HG03025 (cell line): ENCODE data around the gene DSP.

ENCODE experiments used
- ATAC-seq: cut with Tn5 transposase; IDR thresholded peaks from one replicate; pipeline ENCODE4 v1.9.1; 2021; ENCODE audit warnings: mild to moderate bottlenecking, moderate library complexity; ENCODE audit not compliant: unreplicated experiment, low FRiP score

Gene DSP

DNA sequence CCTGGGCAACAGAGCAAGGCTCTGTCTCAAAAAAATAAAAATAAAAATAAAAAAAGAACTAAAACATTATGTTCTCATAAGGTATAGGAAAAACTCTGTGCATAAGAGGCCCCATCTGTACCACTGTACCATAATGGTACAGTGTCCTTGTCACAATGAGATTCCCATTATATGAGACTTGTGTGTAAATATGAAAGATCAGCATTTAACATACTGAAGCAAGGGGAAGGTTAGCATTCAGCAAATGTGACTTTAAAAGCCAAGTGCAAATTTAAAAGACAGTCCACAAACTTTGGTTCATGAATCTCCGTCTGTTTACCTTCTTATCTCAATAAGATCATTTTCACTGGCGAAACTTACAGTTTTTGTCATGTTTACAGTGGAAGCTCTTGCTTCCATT lies 16.2 kb downstream of the DSP start:
- ATAC-seq = no peak

DNA sequence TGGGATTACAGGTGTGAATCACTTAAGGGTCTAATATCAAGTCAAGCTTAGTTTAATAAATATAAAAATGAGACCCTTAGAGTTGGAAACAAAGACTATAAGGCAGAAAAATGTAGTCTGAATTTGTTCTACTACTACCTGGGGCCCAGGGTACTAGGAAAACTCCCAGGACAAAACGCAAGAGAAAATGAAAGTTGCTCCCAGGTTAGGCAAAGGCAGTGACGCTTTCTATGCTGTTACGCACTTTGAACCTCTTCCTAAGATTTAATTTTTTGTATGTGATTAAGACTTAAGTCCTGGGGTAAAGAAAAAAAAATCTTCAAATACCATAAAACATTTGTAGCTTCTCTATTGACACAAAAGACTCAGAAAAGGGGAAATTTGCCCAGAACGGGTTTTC lies 17.3 kb downstream of the DSP start:
- ATAC-seq = no peak

DNA sequence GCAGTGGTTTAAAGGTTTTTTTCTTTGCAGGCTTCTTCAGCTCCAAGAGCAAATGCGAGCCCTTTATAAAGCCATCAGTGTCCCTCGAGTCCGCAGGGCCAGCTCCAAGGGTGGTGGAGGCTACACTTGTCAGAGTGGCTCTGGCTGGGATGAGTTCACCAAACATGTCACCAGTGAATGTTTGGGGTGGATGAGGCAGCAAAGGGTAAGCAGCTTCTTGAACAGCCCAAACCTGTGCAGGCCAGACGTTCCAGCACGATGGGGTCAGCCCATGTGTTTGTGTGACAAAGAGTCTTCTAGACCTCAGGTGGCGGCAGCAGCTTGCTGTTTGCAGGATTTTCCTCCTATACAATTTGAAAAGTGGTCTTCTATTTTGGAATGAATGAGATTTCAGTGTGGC lies 17.7 kb downstream of the DSP start:
- no peak for ATAC-seq

DNA sequence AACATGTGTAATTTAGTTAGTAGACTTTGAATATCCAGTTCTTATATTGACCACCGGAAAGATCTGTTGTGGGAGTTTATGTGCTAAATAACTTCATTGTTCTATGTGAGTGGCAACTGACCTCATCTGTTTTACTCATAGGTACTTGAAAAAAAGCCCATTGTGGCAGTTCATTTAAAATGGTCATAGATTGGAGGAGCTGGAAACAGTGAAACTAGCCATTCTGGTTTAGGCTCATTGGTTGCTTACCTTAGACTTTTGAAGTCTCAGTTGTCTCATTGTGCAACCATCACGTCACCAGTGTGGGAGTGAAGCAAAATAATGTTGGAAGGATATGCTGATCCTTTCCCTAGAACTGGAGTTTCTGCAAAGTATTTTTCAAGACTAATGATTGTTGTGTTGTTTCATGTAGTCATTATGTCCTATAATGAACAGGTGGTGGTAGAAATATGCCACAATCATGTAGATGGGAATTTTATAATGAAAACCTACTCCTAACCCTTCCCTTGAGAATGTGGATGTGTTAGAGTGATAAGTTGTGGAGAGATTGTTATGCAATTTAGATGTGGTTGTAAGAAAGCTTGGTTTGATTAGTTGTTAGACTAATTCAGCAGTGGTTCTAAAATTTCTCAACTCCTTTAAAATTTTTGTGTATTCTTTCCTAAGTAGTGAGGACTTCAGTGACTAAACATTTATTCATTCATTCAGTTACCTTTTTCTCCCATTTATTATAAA lies 18.3 kb downstream of the DSP start:
- ATAC-seq = no peak

DNA sequence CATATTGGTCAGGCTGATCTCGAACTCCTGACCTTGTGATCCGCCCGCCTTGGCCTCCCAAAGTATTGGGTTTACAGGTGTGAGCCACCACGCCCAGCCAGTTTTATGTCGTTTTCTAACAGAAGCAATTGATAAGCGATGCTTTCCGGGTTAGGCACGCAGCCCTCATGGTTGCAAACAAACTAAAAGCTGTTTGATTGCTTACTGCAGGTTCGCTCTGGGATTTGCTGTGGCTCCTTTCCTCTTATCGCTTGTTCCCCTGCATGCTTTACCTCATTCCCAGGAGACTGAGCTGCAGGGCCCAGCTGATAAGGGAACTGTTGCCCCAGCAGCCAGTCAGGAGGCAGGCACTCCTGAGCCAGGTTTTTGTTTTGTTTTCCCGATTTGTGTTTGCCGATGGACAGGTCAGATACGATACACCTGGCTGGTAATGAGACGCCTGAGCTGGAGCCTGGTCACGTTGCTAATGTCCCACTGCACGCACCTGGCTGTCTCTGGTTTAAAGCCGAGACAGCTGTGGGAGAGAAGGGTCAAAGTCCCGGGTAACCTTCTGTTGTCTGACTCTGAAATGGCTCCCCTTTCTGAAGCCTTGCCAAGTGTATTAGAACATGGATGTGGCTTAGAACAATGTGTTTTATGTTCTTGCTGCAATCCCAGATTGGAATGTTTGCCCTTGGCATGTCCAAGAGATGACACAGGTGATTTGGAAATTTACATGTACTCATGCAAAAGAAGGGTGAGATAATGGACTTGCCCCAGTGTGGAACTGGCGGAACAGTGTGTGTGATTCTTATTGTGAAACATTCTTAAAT lies 19.9 kb downstream of the DSP start:
- ATAC-seq = no peak

DNA sequence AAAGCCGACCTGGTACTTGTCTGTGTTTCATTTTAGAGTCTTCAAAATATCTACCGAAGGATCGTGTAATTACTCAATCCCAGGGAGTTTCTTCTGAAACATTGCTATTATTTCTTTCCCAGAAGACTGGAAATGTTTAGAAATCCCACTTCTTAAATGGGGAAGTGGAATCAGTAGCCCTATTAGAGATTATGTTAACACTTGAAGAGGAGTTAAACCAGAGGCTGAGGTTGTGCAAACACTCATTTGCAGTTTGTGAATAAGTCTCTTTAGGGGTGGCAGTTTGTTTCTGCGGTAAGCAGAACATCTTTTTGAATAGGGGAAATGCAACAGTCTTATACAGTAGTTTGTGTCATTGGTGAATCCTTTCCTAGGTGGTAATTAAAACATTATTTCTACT lies 21.3 kb downstream of the DSP start:
- ATAC-seq = no peak

DNA sequence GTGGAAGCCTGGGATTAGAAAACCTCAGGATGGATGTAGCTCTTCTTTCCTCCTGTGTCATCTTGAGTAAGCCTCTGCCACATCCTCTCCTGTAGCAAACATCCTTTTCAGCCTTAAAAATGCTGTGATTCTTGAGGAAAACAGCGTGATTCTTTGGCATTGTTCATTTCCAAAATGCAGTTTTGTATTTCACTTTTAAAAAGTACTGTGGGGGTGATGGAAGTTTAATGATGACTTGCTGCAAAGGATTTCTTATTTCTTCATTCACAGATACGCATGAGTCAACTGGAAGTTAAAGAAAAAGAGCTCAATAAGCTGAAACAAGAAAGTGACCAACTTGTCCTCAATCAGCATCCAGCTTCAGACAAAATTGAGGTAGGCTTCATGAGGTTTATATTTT lies 24.6 kb downstream of the DSP start:
- ATAC-seq = no peak

DNA sequence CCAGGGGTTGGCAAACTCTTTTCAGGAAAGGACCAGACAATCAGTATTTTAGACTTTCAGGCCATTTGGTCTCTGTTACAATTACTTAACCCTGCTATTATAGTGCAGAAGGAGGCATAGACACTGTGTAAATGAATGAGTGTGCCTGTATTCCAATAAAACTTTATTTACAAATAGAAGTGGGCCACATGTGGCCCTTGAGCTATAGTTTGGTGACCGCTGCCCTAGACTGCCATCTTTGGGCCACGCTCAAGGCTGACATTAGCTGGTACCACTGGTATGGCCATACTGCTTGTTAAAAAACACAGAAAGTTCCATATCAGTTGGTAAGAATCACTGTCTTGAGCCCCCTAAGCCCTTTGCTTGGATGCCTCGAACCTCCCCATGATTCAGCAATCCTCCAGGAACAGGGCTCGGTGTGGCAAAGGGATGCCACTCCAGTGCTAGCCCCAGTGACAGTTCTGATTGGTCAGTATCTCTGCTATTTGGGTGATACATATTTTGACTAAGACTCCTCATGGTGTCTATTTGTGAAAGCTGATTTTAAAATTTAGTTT lies 25.2 kb downstream of the DSP start:
- ATAC-seq = no peak

DNA sequence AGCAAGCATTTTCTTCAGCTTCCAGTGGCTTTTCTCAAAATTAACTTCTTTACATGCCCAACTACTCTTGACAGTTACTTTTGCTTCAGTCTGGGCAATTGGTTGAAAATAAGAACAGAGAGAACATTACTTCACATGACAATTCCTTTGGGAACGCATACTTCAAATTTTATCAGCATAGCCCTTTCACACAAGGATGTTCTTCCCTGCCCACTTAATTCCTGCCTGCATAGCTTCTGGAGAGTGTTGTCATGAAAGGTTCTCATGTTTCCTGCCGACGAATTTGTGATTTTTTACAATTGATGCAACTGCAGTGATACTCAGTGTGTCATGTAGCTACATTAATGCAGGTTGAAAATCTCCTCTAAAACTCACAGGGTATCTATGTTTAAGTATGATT lies 26.6 kb downstream of the DSP start:
- no peak for ATAC-seq

DNA sequence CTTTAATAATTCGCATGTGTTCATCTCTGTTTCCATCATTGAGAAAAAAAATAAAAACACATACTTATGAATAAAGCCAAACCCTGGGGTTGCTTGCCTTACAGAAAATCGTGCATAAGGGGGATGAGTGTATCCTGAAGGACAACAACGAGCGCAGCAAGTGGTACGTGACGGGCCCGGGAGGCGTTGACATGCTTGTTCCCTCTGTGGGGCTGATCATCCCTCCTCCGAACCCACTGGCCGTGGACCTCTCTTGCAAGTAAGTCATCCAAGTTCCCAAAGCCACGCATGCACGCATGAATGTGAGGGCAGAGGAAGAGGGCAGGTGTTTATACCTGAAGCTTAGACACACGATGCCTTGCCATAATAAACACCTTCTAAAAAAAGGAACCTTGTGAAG lies 27.6 kb downstream of the DSP start:
- no peak for ATAC-seq

DNA sequence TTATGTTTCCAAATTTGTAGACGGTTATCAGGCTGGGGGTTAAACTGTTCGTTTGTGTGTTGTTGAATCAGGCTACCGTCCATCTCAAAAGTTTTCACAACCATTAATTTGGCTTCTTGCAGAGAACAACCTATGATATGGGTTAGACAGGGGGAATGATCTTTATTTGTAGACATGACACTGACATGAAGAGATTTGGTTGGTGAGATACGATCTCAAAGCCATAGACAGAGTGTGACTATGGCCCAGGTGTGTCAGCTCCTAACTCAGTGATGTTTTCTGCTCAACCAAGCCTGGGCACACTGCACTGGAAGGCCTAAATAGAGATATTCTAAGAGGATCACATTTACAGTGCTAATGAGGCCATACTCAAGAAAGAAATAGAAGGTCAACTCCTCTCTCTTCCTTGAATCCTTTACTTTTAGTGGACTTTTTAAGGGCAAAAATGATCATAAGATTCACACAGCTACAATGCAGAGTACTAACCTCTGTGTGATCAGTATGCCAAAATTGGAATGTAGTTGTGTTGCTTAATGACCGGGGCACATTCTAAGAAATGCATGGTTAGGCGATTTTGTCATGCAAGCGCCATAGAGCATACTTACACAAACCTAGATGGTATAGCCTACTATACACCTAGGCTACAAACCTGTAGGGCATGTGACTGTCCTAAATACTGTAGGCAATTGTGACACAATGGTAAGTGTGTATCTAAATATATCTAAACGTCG lies 30.9 kb downstream of the DSP start:
- ATAC-seq = no peak

DNA sequence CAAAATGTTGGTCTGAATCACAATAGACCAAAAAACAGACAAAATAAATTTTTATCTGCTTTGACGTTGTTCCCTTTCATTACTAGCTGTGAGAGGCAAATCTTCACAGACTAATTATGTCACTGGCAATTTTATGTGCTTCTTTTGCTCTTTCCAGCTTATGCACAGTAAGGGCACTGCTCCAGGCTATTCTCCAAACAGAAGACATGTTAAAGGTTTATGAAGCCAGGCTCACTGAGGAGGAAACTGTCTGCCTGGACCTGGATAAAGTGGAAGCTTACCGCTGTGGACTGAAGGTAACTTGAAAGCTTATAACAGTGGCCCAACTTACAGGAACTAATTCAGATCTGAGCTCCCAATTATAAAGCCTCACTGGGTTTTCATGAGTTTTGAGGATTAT lies 33.0 kb downstream of the DSP start:
- ATAC-seq = no peak

DNA sequence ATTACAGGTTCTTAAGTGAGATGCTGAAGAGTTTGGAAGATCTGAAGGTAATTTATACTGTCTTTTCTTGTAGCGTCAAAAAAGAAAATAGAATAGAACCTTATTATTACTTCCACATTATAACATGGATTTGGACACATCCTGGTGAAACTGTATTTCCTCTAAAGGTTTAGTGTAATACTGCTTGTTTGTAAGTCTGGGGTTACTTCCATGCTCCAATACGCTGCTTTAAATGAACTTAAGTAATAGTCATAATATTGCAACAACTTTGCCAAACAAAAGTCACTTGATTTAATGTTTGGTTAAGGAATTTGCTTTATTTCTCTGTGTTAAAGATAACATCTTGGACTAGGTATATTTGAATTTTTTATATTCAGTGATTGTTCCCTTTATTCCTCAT lies 37.0 kb downstream of the DSP start:
- no peak for ATAC-seq

DNA sequence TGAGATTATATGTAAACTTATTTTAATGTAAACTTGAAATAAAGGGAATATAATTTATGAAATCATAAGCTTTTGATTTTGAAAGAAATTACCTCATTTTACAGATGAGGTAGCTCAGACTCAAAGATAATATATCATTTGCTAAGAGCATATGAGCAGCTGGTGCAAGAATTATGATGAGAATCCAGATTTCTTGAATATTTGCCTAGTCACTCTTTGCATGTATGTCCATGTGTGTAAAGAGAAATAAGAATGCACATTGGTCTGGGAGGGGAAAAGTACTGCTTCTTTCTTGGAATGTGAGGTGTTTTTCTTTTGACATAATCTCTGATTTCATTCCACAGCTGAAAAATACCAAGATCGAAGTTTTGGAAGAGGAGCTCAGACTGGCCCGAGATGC lies 37.5 kb downstream of the DSP start:
- no peak for ATAC-seq

DNA sequence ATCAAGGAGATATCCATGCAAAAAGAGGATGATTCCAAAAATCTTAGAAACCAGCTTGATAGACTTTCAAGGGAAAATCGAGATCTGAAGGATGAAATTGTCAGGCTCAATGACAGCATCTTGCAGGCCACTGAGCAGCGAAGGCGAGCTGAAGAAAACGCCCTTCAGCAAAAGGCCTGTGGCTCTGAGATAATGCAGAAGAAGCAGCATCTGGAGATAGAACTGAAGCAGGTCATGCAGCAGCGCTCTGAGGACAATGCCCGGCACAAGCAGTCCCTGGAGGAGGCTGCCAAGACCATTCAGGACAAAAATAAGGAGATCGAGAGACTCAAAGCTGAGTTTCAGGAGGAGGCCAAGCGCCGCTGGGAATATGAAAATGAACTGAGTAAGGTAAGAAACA lies 38.4 kb downstream of the DSP start:
- ATAC-seq = no peak

DNA sequence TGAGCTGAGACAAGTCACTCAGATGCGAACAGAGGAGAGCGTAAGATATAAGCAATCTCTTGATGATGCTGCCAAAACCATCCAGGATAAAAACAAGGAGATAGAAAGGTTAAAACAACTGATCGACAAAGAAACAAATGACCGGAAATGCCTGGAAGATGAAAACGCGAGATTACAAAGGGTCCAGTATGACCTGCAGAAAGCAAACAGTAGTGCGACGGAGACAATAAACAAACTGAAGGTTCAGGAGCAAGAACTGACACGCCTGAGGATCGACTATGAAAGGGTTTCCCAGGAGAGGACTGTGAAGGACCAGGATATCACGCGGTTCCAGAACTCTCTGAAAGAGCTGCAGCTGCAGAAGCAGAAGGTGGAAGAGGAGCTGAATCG lies 39.1 kb downstream of the DSP start:
- ATAC-seq = no peak

DNA sequence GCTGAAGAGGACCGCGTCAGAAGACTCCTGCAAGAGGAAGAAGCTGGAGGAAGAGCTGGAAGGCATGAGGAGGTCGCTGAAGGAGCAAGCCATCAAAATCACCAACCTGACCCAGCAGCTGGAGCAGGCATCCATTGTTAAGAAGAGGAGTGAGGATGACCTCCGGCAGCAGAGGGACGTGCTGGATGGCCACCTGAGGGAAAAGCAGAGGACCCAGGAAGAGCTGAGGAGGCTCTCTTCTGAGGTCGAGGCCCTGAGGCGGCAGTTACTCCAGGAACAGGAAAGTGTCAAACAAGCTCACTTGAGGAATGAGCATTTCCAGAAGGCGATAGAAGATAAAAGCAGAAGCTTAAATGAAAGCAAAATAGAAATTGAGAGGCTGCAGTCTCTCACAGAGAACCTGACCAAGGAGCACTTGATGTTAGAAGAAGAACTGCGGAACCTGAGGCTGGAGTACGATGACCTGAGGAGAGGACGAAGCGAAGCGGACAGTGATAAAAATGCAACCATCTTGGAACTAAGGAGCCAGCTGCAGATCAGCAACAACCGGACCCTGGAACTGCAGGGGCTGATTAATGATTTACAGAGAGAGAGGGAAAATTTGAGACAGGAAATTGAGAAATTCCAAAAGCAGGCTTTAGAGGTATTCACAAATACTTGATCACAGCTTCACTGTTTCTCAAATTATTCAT lies 39.6 kb downstream of the DSP start:
- no peak for ATAC-seq

DNA sequence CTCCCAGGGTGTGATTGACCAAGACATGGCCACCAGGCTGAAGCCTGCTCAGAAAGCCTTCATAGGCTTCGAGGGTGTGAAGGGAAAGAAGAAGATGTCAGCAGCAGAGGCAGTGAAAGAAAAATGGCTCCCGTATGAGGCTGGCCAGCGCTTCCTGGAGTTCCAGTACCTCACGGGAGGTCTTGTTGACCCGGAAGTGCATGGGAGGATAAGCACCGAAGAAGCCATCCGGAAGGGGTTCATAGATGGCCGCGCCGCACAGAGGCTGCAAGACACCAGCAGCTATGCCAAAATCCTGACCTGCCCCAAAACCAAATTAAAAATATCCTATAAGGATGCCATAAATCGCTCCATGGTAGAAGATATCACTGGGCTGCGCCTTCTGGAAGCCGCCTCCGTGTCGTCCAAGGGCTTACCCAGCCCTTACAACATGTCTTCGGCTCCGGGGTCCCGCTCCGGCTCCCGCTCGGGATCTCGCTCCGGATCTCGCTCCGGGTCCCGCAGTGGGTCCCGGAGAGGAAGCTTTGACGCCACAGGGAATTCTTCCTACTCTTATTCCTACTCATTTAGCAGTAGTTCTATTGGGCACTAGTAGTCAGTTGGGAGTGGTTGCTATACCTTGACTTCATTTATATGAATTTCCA lies 43.9 kb downstream of the DSP start:
- ATAC-seq = no peak

DNA sequence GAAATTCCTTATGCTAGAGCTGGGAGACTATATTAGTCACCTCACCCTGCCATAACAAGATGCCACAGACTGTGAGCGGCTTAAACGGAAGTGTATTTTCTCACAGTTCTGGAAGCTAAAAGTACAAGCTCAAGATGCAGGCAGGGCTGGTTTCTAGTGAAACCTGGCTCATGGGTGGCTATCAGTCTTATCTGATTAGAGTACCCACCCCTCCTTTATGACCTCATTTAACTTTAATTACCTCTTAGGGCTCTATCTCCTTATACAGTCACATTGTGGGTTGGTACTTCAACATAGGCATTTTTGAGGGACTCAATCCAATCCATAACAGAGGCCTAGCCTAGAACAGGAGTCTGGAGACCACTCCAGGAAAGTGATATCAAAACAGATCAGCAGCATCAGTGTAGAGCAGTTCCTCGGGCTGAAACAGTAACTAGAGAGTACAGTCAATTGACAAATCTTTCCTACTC lies 46.2 kb downstream of the DSP start:
- ATAC-seq = no peak

DNA sequence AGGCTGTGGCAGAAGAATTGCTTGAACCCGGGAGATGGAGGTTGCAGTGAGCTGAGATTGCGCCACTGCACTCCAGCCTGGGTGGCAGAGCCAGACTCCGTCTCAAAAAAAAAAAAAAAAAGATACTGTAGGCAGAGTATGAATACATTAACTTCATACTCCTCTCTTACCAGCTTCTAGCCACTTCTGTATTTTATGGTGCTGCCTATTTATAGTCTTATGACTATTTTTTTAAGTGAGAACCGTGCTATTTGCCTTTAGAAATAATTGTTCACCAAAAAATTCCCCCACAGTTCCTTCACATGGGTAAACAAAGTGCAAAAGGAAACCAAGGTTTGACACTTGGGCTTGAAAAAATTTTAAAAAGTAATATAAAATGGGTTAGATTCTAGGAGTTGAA lies 47.0 kb downstream of the DSP start:
- ATAC-seq = no peak
